OCI-LY1 (cell line): ENCODE results near the gene ELMO3.

Experiments
- H2AFZ ChIP-seq: fragments of 200-600 bp; sonication (generic), shearing (Covaris generic); 2 replicates; pipeline ENCODE4 v1.6.0; 2014; ENCODE audit warnings: antibody characterized with exemption, mild to moderate bottlenecking, low read length
- H3F3A ChIP-seq: fragments of 200-600 bp; sonication (generic), shearing (Covaris generic); 2 replicates; pipeline ENCODE4 v1.6.0; 2014; ENCODE audit warnings: mild to moderate bottlenecking, antibody characterized with exemption, low read length, moderate library complexity; ENCODE audit not compliant: insufficient read depth
- H3K27ac ChIP-seq: fragments of 200-600 bp; sonication (generic); 2 replicates; pipeline ENCODE4 v1.5.1; 2014; ENCODE audit warnings: low read length, mixed run types, mild to moderate bottlenecking, low read depth; ENCODE audit not compliant: poor library complexity, severe bottlenecking
- H3K27me3 ChIP-seq: fragments of 200-600 bp; sonication (generic); 2 replicates; pipeline ENCODE4 v1.6.0; 2014; ENCODE audit warnings: antibody characterized with exemption, mild to moderate bottlenecking, low read length, moderate library complexity; ENCODE audit not compliant: insufficient read depth
- H3K36me3 ChIP-seq: fragments of 200-600 bp; sonication (generic); 2 replicates; pipeline ENCODE4 v1.6.1; 2014; ENCODE audit warnings: mild to moderate bottlenecking, antibody characterized with exemption, low read length, moderate library complexity, mixed read lengths; ENCODE audit not compliant: insufficient read depth
- H3K4me1 ChIP-seq: fragments of 200-600 bp; sonication (generic); 2 replicates; pipeline ENCODE4 v1.5.1; 2014; ENCODE audit warnings: mild to moderate bottlenecking, low read length, moderate library complexity; ENCODE audit not compliant: insufficient read depth, severe bottlenecking
- H3K4me2 ChIP-seq: fragments of 200-600 bp; sonication (generic), shearing (Covaris generic); 2 replicates; pipeline ENCODE4 v1.6.1; 2014; ENCODE audit warnings: low read length
- H3K4me3 ChIP-seq: fragments of 200-600 bp; sonication (generic); 2 replicates; pipeline ENCODE4 v1.5.1; 2014; ENCODE audit warnings: low read length, low read depth, mild to moderate bottlenecking, mixed read lengths; ENCODE audit not compliant: poor library complexity, severe bottlenecking
- H3K79me2 ChIP-seq: fragments of 200-600 bp; shearing (Covaris generic); 2 replicates; pipeline ENCODE4 v1.6.1; 2016; ENCODE audit warnings: mixed run types, low read length, mixed read lengths; ENCODE audit not compliant: insufficient read depth
- H3K9ac ChIP-seq: fragments of 200-600 bp; sonication (generic), shearing (Covaris generic); 2 replicates; pipeline ENCODE4 v1.6.1; 2014; ENCODE audit warnings: mild to moderate bottlenecking, low read length, mixed read lengths
- H3K9me2 ChIP-seq: fragments of 200-600 bp; sonication (generic), shearing (Covaris generic); 2 replicates; pipeline ENCODE4 v1.6.1; 2014; ENCODE audit warnings: low read depth, mild to moderate bottlenecking, low read length, mixed read lengths
- H3K9me3 ChIP-seq: fragments of 200-600 bp; shearing (Covaris generic); 2 replicates; pipeline ENCODE4 v1.6.1; 2014; ENCODE audit warnings: low read length, mixed read lengths
- H4K20me1 ChIP-seq: fragments of 200-600 bp; sonication (generic), shearing (Covaris generic); 2 replicates; pipeline ENCODE4 v1.6.0; 2016; ENCODE audit warnings: mild to moderate bottlenecking, low read length; ENCODE audit not compliant: insufficient read depth
- CTCF ChIP-seq: fragments of 200-600 bp; sonication (generic), shearing (Covaris generic); IDR thresholded peaks from 2 replicates; pipeline ENCODE4 v1.5.1; 2017; ENCODE audit warnings: mild to moderate bottlenecking, antibody characterized with exemption, low read length, moderate library complexity, mixed read lengths
- EZH2 ChIP-seq: fragments of 200-600 bp; sonication (generic), shearing (Covaris generic); IDR thresholded peaks from 2 replicates; pipeline ENCODE4 v1.8.0; 2017; ENCODE audit warnings: borderline replicate concordance, mixed run types, mild to moderate bottlenecking, antibody characterized with exemption, low read length, moderate library complexity, mixed read lengths

Gene ELMO3

GRCh38 chr16:67226295-67226803 is 27.4 kb downstream of the ELMO3 start:
- Histone ChIP-seq H3K4me1 (peaks cover 17% of the 10 kb centered on the region), H3K4me3 (peak overlapping the region; percentile 88), H2AFZ (no peak overlapping the region), H3K9me2 (no peaks in the 10 kb centered on the region), H3K79me2 (peaks cover 9% of the 10 kb centered on the region), H3K27me3 (no peaks in the 10 kb centered on the region), H3K36me3 (peaks cover 32% of the 10 kb centered on the region), H3F3A (no peaks in the 10 kb centered on the region), H4K20me1 (no peaks in the 10 kb centered on the region), H3K9me3 (no peaks in the 10 kb centered on the region), H3K4me2 (peak overlapping the region; percentile 76), H3K9ac (peak overlapping the region; percentile 69), H3K27ac (no peak overlapping the region)
- TF ChIP-seq CTCF, result no peak
- TF ChIP-seq EZH2, result no peak

GRCh38 chr16:67226804-67227566 is 28.1 kb downstream of the ELMO3 start, which contains the start of gene TMEM208:
Gene TMEM208 (plus strand): TSS chr16:67227130. CDS start chr16:67227219, 89 bp downstream.
- H3K9me2 ChIP-seq, result no peaks in the 10 kb centered on the region
- no peaks in the 10 kb centered on the region for H3K9me3 ChIP-seq
- peaks cover 17% of the 10 kb centered on the region for H3K4me1 ChIP-seq
- peak within 1 kb of the TSS; percentile 88 for H3K4me2 ChIP-seq
- H4K20me1 ChIP-seq, result no peaks in the 10 kb centered on the region
- no peak within 1 kb of the TSS for H2AFZ ChIP-seq
- no peak within 1 kb of the TSS for H3K27ac ChIP-seq
- peaks cover 9% of the 10 kb centered on the region for H3K79me2 ChIP-seq
- TF ChIP-seq CTCF (peak; percentile 46; the same call in 1 of the 2 replicates), EZH2 (no peak)
- peaks cover 38% of the 10 kb centered on the region for H3K36me3 ChIP-seq
- peak within 1 kb of the TSS; percentile 88 for H3K4me3 ChIP-seq
- peak within 1 kb of the TSS; percentile 82 for H3K9ac ChIP-seq
- H3F3A ChIP-seq, result no peaks in the 10 kb centered on the region
- H3K27me3 ChIP-seq, result no peaks in the 10 kb centered on the region

GRCh38 chr16:67227567-67227921 is 28.6 kb downstream of the ELMO3 start:
- Histone ChIP-seq H3K9me3 (no peaks in the 10 kb centered on the region), H3K79me2 (peaks cover 9% of the 10 kb centered on the region), H3K4me2 (peak overlapping the region; percentile 88), H3K9me2 (no peaks in the 10 kb centered on the region), H3K27ac (no peak overlapping the region), H3K36me3 (peaks cover 38% of the 10 kb centered on the region), H3F3A (no peaks in the 10 kb centered on the region), H3K9ac (peak overlapping the region; percentile 82), H3K27me3 (no peaks in the 10 kb centered on the region), H4K20me1 (no peaks in the 10 kb centered on the region), H3K4me3 (peak overlapping the region; percentile 88), H3K4me1 (peaks cover 17% of the 10 kb centered on the region), H2AFZ (no peak overlapping the region)
- TF ChIP-seq CTCF (no peak), EZH2 (no peak)
